Amniotic epithelial cell (primary cell): Measurements from ENCODE around the gene MGAT5.
"Not testable (repeated sequence)": the region's sequence is repeated elsewhere in the genome, so short reads cannot be mapped to it uniquely, and the experiment has no call there.

Experiments used
- DNase-seq: peaks from one replicate; pipeline ENCODE4 v3.0.0-alpha.2; 2010; ENCODE audit warnings: low read depth

Gene MGAT5

GRCh38 chr2:134469516-134470115 lies 215.7 kb downstream of the MGAT5 start:
- no peak for DNase-seq

GRCh38 chr2:134470561-134471168 lies 216.8 kb downstream of the MGAT5 start:
- no peak for DNase-seq

GRCh38 chr2:134476982-134477381 lies 223.1 kb downstream of the MGAT5 start:
- DNase-seq = not testable (repeated sequence)

- no peak for DNase-seq
Observed at GRCh38 chr2:134479696-134480330, 225.9 kb downstream of the MGAT5 start.

GRCh38 chr2:134482131-134482723 lies 228.4 kb downstream of the MGAT5 start:
- no peak for DNase-seq

GRCh38 chr2:134482766-134483340 lies 229.0 kb downstream of the MGAT5 start:
- no peak for DNase-seq

- no peak for DNase-seq
Observed at GRCh38 chr2:134489732-134490384, 236.0 kb downstream of the MGAT5 start.

GRCh38 chr2:134490559-134490958 lies 236.7 kb downstream of the MGAT5 start:
- DNase-seq = no peak

GRCh38 chr2:134491022-134491421 lies 237.2 kb downstream of the MGAT5 start:
- DNase-seq = no peak

GRCh38 chr2:134491771-134492441 lies 238.0 kb downstream of the MGAT5 start:
- DNase-seq = peak; percentile 10

- DNase-seq = no peak
Observed at GRCh38 chr2:134493797-134494196, 239.9 kb downstream of the MGAT5 start.

GRCh38 chr2:134498654-134499053 lies 244.8 kb downstream of the MGAT5 start:
- DNase-seq = no peak

GRCh38 chr2:134499307-134499926 lies 245.5 kb downstream of the MGAT5 start:
- no peak for DNase-seq

- DNase-seq = peak; percentile 23
Observed at GRCh38 chr2:134500211-134500935, 246.5 kb downstream of the MGAT5 start.

GRCh38 chr2:134501476-134502091 lies 247.7 kb downstream of the MGAT5 start:
- DNase-seq = no peak

- DNase-seq = no peak
Observed at GRCh38 chr2:134502104-134502503, 248.2 kb downstream of the MGAT5 start.
